ENCODE data around the gene HSPG2. TPM values are rescaled to one million over a fixed set of nuclear protein-coding genes. Genes with fewer than 3 reads are reported as not detected.
A peak's percentile ranks its signal among the peaks of the same experiment; 100 is the strongest.

Gene HSPG2
- total and polyA plus RNA-seq, 2 of the 13 experiments (the other 11 are each of a cell fraction or from before 2014, with no cell fraction given): 9.1 to 13.1 TPM

DNA sequence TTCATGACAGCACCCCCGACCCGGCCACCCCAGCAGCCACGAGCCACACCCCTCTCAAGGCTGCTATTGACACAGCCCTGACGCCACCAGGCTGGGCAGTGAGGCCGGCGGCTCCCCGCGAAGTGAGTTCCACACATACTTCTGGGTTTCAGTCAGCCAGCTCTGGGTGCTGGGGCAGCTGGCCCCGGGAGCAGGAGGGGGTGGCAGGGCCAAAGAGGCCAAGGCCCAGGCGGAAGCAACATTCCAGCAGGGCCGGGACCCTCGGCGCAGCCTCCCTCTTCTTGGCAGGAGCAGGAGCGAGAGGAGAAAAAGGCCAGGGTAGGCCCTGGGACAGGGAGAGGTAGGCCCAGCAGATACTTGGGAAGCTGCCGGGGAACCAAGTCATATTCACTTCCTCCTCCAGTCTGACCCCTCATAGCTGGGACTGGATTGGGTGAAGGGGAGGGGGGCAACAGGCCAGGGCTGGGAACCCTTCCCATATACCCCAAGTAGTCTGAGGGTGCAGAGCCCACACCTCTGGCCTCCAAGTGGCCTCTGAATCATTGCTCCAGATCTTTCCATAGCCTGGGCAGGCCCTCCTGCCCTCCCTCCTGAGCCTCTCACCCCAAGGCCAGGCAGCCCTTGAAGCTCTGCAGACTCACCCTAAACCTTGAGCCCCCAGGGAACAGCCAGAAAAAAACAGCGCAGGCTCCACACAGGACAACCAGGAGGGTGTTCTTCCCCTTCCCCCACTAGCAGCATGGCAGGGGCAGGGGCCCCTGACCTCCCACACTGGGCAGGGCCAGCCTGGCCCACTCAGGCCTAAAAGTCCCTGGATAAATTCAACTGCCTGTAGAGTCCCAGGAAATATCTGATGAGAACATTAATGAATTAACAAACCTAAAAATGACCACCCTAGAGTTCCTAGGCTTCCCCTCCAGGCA lies 5.7 kb downstream of the HSPG2 start (continued):
- no peak for TF ChIP-seq ZFYVE20 (CRISPR knock-in tag; IDR thresholded peaks at IDR 0.05; ENCODE audit: borderline replicate concordance, low read depth)
- peak; percentile 48; the same call in 1 of the 2 replicates for TF ChIP-seq ZNF547 (CRISPR knock-in tag; IDR thresholded peaks at IDR 0.05)
- no peak for TF ChIP-seq ZMYM2 (CRISPR knock-in tag; IDR thresholded peaks at IDR 0.05)
- TF ChIP-seq, protein P1, sequence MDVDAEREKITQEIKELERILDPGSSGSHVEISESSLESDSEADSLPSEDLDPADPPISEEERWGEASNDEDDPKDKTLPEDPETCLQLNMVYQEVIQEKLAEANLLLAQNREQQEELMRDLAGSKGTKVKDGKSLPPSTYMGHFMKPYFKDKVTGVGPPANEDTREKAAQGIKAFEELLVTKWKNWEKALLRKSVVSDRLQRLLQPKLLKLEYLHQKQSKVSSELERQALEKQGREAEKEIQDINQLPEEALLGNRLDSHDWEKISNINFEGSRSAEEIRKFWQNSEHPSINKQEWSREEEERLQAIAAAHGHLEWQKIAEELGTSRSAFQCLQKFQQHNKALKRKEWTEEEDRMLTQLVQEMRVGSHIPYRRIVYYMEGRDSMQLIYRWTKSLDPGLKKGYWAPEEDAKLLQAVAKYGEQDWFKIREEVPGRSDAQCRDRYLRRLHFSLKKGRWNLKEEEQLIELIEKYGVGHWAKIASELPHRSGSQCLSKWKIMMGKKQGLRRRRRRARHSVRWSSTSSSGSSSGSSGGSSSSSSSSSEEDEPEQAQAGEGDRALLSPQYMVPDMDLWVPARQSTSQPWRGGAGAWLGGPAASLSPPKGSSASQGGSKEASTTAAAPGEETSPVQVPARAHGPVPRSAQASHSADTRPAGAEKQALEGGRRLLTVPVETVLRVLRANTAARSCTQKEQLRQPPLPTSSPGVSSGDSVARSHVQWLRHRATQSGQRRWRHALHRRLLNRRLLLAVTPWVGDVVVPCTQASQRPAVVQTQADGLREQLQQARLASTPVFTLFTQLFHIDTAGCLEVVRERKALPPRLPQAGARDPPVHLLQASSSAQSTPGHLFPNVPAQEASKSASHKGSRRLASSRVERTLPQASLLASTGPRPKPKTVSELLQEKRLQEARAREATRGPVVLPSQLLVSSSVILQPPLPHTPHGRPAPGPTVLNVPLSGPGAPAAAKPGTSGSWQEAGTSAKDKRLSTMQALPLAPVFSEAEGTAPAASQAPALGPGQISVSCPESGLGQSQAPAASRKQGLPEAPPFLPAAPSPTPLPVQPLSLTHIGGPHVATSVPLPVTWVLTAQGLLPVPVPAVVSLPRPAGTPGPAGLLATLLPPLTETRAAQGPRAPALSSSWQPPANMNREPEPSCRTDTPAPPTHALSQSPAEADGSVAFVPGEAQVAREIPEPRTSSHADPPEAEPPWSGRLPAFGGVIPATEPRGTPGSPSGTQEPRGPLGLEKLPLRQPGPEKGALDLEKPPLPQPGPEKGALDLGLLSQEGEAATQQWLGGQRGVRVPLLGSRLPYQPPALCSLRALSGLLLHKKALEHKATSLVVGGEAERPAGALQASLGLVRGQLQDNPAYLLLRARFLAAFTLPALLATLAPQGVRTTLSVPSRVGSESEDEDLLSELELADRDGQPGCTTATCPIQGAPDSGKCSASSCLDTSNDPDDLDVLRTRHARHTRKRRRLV (CRISPR knock-in tag; IDR thresholded peaks at IDR 0.05): no peak
- no peak for TF ChIP-seq ZNF441 (CRISPR knock-in tag; IDR thresholded peaks at IDR 0.05; ENCODE audit: borderline replicate concordance)
- TF ChIP-seq ZNF879 (CRISPR knock-in tag; IDR thresholded peaks at IDR 0.05): no peak
- TF ChIP-seq, protein P2, sequence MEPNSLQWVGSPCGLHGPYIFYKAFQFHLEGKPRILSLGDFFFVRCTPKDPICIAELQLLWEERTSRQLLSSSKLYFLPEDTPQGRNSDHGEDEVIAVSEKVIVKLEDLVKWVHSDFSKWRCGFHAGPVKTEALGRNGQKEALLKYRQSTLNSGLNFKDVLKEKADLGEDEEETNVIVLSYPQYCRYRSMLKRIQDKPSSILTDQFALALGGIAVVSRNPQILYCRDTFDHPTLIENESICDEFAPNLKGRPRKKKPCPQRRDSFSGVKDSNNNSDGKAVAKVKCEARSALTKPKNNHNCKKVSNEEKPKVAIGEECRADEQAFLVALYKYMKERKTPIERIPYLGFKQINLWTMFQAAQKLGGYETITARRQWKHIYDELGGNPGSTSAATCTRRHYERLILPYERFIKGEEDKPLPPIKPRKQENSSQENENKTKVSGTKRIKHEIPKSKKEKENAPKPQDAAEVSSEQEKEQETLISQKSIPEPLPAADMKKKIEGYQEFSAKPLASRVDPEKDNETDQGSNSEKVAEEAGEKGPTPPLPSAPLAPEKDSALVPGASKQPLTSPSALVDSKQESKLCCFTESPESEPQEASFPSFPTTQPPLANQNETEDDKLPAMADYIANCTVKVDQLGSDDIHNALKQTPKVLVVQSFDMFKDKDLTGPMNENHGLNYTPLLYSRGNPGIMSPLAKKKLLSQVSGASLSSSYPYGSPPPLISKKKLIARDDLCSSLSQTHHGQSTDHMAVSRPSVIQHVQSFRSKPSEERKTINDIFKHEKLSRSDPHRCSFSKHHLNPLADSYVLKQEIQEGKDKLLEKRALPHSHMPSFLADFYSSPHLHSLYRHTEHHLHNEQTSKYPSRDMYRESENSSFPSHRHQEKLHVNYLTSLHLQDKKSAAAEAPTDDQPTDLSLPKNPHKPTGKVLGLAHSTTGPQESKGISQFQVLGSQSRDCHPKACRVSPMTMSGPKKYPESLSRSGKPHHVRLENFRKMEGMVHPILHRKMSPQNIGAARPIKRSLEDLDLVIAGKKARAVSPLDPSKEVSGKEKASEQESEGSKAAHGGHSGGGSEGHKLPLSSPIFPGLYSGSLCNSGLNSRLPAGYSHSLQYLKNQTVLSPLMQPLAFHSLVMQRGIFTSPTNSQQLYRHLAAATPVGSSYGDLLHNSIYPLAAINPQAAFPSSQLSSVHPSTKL (CRISPR knock-in tag; IDR thresholded peaks at IDR 0.05): peak; percentile 84
- TF ChIP-seq, protein P3, sequence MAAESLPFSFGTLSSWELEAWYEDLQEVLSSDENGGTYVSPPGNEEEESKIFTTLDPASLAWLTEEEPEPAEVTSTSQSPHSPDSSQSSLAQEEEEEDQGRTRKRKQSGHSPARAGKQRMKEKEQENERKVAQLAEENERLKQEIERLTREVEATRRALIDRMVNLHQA (CRISPR knock-in tag; IDR thresholded peaks at IDR 0.05): no peak
- 0 out of 2 replicates have a peak, but pooled peaks have one; percentile 40 for TF ChIP-seq KDM1A (CRISPR knock-in tag; IDR thresholded peaks at IDR 0.05)
- TF ChIP-seq, protein P4, sequence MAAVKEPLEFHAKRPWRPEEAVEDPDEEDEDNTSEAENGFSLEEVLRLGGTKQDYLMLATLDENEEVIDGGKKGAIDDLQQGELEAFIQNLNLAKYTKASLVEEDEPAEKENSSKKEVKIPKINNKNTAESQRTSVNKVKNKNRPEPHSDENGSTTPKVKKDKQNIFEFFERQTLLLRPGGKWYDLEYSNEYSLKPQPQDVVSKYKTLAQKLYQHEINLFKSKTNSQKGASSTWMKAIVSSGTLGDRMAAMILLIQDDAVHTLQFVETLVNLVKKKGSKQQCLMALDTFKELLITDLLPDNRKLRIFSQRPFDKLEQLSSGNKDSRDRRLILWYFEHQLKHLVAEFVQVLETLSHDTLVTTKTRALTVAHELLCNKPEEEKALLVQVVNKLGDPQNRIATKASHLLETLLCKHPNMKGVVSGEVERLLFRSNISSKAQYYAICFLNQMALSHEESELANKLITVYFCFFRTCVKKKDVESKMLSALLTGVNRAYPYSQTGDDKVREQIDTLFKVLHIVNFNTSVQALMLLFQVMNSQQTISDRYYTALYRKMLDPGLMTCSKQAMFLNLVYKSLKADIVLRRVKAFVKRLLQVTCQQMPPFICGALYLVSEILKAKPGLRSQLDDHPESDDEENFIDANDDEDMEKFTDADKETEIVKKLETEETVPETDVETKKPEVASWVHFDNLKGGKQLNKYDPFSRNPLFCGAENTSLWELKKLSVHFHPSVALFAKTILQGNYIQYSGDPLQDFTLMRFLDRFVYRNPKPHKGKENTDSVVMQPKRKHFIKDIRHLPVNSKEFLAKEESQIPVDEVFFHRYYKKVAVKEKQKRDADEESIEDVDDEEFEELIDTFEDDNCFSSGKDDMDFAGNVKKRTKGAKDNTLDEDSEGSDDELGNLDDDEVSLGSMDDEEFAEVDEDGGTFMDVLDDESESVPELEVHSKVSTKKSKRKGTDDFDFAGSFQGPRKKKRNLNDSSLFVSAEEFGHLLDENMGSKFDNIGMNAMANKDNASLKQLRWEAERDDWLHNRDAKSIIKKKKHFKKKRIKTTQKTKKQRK (IDR thresholded peaks at IDR 0.05; ENCODE audit: low read length): no peak
- TF ChIP-seq SMAD3 (CRISPR knock-in tag; IDR thresholded peaks at IDR 0.05): no peak
- no peak for TF ChIP-seq ZNF33B (CRISPR knock-in tag; IDR thresholded peaks at IDR 0.05)
- TF ChIP-seq, protein P5, sequence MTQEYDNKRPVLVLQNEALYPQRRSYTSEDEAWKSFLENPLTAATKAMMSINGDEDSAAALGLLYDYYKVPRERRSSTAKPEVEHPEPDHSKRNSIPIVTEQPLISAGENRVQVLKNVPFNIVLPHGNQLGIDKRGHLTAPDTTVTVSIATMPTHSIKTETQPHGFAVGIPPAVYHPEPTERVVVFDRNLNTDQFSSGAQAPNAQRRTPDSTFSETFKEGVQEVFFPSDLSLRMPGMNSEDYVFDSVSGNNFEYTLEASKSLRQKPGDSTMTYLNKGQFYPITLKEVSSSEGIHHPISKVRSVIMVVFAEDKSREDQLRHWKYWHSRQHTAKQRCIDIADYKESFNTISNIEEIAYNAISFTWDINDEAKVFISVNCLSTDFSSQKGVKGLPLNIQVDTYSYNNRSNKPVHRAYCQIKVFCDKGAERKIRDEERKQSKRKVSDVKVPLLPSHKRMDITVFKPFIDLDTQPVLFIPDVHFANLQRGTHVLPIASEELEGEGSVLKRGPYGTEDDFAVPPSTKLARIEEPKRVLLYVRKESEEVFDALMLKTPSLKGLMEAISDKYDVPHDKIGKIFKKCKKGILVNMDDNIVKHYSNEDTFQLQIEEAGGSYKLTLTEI (CRISPR knock-in tag; conservative IDR thresholded peaks at IDR 0.05): no peak
